HG02678 (cell line): Measurements from ENCODE around the gene BNIP5.
A peak's percentile ranks its signal among the peaks of the same experiment; 100 is the strongest.

Experiments
- ATAC-seq: cut with Tn5 transposase; IDR thresholded peaks from one replicate; pipeline ENCODE4 v1.9.1; 2021; ENCODE audit warnings: mild to moderate bottlenecking, moderate library complexity; ENCODE audit not compliant: unreplicated experiment

The BNIP5 gene

GRCh38 chr6:36326356-36326995 is 10.2 kb downstream of the BNIP5 start:
- no peak for ATAC-seq

DNA sequence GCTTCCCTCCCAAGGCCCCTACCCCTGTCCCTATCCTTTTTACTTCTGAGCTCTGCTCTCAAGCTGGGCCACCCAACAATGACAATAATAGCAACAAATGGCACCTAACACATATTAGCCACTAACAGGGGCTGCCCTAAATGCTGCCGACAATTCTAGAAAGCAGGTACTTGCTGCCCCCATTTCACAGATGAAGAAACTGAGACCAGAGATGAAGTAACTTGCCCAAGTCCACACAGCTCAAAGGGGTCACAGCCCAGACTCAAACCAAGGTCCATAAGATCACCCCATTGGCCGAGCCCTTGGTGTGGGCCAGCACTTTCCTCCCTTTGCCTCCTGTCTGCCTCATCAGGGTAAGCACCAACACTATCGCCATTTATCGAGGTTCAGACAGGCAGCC is 12.0 kb downstream of the BNIP5 start:
- ATAC-seq = no peak

DNA sequence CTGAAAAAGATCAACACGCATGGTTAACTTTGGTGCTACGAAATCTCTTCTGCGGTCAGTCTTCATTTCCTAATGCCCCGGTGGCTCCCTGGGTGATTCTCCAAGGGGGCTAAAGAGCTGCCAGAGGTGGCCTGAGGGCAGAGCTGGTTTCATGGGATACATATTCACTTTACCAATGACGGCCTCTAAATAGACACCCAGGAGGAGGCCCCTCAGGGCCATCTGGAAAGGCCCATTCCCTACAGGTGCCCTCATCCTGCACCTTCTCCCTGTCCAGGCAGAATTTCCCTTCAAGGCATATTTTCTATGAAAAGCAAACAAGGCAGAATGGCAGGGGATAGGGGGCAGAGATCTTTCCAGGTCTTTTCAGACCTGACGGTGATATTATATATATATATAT is 12.5 kb downstream of the BNIP5 start:
- ATAC-seq = no peak

- no peak for ATAC-seq
Observed at GRCh38 chr6:36323062-36323461, 13.6 kb downstream of the BNIP5 start.

- no peak for ATAC-seq
Observed at GRCh38 chr6:36322591-36322990, 14.1 kb downstream of the BNIP5 start.

DNA sequence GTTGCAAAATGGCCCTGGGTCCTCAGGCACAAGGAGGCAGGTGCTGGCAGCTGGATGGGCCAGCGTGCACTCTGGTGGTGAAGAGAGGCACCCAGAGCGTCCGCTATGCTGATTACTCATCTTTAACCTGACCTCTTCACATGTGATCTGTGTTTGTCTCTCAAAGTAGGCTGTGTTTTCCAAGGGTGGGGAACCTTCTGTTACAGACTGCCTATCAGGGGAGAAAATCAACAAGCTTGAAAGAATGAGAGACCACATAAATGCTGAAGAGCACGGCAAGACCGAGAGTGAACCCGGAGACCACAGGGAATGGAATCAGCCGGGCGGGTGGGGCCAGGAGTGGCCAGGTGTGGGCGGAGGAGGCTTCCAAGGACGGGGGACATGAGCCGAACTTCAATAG is 16.2 kb downstream of the BNIP5 start:
- ATAC-seq = no peak

DNA sequence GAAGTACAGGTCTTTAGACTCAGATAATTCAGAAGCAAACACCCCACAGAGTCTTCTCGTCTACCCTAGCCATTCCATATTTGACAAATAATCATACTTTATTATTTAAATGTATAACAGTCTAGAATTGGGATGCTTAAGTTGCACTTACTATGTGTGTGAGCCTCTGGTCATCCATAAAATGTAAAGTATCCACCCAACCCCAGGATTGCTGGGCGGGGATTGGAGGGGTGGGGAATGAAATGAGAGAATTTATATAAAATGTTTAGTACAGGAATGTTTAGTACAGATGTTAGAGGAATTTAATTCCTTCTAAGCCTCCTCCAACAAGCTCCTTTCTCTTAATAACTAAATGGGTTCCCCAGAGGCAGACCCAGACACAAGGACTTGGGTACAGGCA is 16.9 kb downstream of the BNIP5 start:
- ATAC-seq = no peak

DNA sequence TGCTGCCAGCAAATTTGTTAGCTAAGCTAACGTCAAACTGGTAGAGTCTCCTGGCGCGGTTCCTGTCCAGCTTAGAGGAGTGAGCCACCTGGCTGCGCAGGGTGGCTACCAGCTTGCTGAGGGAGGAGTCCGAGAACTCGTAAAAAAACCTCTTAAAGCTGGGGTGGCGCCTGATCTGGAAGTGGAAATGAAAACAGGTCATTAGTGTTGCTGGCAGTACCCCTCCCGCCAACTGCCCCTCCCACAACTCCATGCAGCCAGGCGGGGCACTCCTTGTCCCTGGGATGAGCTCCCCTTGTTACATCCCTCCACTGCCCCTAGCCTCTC is 17.3 kb downstream of the BNIP5 start:
- ATAC-seq = no peak

DNA sequence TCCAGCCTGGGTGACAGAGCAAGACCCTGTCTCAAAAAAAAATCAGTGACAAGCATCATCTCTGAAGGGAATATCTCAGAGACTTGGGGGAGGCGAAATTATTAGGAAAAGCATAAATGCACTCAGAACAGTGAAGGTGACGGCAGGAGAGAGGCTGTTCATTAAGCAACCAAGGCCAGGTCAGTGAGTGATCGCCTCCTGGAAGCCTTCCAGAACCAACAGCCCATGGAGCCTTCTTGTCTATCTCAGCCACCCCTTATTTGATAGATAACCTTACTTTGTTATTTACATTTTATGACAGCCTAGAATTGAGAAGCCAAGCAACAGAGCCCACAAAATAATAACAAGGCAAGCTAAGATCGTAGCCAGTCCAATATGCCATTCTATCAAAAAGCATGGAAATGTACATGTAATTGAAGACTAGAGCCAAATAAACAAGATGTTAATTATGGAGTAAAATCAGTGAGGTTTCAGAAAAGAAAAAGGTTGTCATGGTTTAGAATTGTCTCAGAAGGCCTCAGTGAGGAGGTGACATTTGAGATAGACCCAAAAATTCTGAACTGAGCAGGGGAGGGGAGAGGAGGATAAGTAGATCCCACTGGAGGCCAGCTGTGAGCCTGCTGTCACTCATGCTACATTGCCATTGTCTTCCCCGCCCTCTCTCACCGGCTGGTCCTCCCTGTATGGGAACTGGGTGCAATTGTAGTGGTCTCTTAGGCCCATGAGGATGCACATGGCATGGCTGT is 17.8 kb downstream of the BNIP5 start:
- no peak for ATAC-seq

GRCh38 chr6:36317623-36318022 is 19.1 kb downstream of the BNIP5 start:
- no peak for ATAC-seq

- ATAC-seq = no peak
Observed at GRCh38 chr6:36315921-36316320, 20.8 kb downstream of the BNIP5 start.

DNA sequence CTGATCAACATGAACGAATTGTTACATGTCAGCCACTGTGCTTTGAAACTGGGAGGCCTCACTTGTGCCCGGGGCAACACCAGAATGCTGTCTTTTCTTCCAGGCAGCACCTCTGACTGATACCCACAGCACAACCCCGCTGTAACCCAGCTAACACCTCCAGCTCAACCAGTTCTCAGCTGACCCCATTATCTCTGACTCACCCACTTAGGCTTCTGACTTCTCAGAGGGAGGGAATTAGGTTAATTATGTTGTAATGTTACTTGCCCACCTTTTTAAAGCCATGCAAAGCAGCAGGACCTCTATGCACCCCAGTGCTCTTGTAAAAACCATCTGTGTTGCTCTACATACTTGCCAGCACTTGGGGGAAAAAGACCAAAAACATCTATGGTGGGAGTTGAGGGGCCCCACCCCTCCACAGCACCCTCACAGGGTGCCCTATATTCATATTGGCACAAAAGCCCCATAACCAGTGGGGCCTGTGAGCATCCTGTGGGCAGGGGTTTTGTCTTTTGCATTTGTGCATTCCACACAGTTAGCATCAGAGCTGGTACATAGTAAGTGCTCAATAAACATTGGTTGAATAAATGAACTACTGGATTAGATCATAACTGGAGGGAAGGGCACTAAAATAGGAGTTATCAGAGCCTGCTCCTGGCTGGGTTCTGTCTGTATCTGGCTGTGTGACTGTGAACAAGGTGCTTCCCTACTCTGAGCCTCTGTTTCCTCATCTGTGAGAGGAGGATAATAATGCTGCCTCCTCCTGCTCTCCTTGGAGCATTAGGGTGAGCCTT is 22.3 kb downstream of the BNIP5 start:
- no peak for ATAC-seq

- ATAC-seq = no peak
Observed at GRCh38 chr6:36313649-36313936, 23.1 kb downstream of the BNIP5 start.

- ATAC-seq = no peak
Observed at GRCh38 chr6:36312854-36313648, 23.6 kb downstream of the BNIP5 start.

DNA sequence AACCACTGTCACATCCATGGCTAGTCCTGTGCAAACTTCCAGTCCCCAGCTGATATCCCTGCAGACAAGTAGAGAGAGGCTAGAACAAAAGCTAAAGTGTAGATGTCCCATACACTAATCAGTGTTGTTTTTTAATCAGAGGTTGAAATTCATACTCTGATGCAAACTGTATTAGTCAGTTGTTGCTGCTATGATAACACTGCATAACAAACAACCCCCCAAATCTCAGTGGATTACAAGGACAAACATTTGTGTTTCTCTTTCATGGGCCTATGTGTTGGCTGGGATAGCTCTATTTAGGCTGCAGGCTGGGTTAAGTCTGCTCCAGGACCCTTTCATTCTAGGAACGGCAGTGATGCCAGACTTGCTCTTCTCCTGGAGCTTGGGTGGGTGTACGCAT is 26.8 kb downstream of the BNIP5 start:
- no peak for ATAC-seq

- ATAC-seq = no peak
Observed at GRCh38 chr6:36309203-36309602, 27.5 kb downstream of the BNIP5 start.

DNA sequence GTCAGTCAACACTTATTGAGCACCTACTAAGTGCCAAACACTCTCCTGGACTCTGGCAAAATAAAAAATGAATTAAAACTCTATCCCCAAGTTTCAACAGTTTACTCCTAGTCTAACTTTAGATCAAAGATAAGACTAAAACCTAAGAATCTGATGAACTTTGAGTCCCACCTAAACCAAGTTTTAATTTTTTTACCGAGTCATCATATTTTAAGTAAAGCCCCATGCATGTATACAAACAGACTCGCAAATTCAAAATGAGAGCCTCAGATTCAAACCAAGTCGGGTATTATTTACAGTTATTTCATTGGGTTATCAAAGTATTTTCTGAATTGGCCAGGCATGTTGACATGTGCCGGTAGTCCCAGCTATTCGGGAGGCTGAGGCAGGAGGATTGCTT is 28.2 kb downstream of the BNIP5 start:
- no peak for ATAC-seq

GRCh38 chr6:36306375-36306774 is 30.3 kb downstream of the BNIP5 start:
- no peak for ATAC-seq

- ATAC-seq = no peak
Observed at GRCh38 chr6:36305885-36306284, 30.8 kb downstream of the BNIP5 start.

DNA sequence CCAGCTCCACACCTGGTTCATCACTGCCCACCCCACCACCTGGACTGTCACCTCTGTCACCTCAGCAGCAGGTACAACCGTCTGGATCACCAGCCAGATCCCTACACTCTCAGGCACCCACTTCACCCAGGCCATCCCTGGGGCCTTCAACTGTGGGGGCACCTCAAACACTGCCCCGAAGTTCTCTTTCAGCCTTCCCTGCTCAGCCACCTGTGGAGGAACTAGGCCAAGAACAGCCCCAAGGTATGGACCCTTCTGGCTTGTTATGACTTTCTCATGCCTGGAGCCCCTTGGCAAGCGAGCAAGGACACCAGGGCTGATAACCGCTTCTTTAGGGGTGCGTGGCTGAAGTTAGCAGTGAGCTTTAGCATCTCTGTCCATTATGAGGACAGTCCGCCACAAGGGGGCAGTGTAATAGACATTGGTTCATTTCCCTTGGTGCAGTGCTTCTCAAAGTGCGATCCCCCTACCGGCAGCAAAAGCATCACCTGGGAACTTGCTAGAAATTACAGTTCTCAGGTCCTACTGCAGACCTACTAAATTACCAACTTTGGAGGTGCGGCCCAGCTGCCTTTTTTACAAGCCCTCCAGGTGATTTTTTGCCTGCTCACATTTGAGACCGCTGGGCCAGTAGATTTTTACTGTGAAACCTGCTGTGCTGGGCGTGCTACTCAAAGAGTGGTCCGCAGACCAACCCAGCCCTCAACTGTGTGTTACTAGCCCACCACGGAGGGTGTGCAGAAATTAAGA is 34.3 kb downstream of the BNIP5 start:
- ATAC-seq = peak; percentile 77

GRCh38 chr6:36301781-36302180 is 34.9 kb downstream of the BNIP5 start:
- no peak for ATAC-seq
